KG1 (cell line): ENCODE measurements around the gene LARGE1.
"Not testable (repeated sequence)": the region's sequence is repeated elsewhere in the genome, so short reads cannot be mapped to it uniquely, and the experiment has no call there.

Experiments used
- DNase-seq: peaks from one replicate; lab custom pipeline; 2025; lab: John Stamatoyannopoulos, UW

The LARGE1 gene

DNA sequence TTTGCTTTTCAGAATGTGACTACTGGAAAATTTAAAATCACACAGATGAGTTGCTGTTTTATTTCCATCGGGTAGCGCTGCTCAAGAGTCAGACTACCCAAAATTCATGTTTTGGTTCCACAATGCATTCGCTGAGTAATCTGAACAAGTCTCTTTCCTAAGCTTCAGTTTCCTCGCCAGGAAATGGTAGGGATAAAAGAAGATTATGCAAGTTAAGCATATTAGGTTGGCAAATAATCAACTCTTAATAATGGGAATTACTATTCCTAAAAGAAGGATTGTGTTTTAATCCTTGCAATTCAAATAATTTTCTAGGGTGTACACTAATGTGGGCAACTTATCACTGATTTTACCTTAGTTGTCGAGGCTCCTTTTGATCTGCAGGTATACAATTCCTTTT is 326.5 kb downstream of the LARGE1 start:
- DNase-seq, result no peak

- no peak for DNase-seq
These were observed 328.3 kb downstream of the LARGE1 start for GRCh38 chr22:33591946-33592345.

GRCh38 chr22:33589297-33589696 is 331.0 kb downstream of the LARGE1 start:
- no peak for DNase-seq

DNA sequence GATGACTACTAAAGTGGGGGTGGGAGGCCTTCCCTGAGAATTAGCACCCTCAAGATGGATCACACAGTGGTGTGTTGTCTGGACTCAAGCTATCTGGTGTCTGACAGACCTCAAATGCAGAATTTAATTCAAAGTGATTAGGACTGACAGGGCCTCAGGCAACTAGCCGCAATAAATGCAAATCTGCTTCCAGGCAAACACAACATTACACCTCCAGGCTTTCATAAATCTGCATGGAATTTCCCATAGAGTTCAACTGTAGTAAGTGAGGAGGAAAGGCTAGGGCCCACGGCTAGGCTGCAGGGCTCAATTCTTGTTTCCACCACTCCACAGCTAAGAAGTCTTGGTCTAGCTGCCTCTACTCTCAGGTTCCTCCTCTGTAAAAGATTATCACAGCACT is 331.4 kb downstream of the LARGE1 start:
- DNase-seq, result no peak

DNA sequence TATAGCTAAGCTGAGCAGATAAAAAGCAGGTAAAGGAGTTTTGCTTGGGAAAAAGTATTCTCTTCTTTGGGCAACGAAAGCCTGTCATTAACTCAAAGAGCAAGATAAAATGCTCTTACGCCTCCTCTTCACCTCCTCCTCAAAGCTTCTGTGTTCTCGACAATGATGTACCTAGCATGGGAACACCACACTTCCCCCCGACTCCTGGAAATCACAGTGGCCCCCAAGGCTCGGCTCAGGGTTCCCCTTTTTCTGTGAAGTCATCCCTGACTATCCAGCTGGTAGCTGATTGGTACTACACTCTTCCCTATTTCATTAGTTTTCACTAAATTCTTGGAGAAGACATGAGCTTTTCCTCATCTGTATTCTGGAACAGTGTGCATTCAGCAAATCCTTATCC is 336.1 kb downstream of the LARGE1 start:
- DNase-seq, result no peak

DNA sequence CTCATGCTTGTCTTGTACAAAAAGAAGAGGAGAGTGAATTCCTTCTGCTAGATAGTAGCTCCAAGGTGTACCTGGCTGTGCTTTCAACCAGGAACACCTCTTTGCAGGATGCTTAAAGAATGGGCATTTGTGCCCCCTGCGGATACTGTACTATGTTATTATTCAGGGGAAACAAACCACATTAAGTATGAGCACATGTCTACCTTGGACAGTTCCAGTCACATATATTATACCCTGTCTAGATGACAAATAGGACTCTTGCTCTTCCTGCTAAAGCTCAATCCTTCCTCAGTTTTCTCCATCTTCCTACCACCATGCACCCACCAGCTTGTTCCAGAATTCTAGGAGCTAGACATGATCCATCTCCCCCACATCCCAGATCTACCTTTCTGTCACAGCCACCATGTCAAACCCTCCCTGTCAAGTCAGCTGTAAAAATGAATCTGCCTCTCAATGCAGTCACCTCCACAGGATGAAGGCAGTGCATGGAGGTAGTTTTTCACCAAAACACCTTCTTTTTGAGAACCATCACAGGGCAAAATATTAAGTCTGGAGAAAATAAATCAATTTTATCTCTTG is 337.4 kb downstream of the LARGE1 start:
- DNase-seq, result no peak

- DNase-seq, result no peak
These were observed 340.0 kb downstream of the LARGE1 start for GRCh38 chr22:33580310-33580709.

- peak; percentile 38 for DNase-seq
These were observed 340.7 kb downstream of the LARGE1 start for GRCh38 chr22:33579448-33580093.

DNA sequence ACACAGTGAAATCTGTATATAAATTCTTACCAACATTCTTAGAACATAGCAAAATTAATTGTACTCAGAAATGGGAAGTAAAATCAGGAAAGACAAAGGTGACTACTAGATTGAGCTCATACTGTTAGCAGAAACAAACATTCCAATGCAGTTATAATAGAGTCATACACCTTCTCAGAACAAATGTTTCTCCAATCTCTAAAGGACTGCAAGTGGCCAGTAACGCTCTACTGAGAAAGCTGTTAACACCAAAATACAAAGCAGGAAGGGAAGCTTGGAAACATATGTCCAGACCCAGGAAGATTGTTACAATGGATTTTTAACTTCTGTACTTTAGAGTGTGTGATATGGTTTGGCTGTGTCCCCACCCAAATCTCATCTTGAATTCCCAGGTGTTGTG is 341.5 kb downstream of the LARGE1 start:
- no peak for DNase-seq

GRCh38 chr22:33577862-33578411 is 342.3 kb downstream of the LARGE1 start:
- DNase-seq, result no peak

GRCh38 chr22:33576205-33576604 is 344.1 kb downstream of the LARGE1 start:
- DNase-seq, result no peak

GRCh38 chr22:33575771-33576170 is 344.5 kb downstream of the LARGE1 start:
- no peak for DNase-seq

DNA sequence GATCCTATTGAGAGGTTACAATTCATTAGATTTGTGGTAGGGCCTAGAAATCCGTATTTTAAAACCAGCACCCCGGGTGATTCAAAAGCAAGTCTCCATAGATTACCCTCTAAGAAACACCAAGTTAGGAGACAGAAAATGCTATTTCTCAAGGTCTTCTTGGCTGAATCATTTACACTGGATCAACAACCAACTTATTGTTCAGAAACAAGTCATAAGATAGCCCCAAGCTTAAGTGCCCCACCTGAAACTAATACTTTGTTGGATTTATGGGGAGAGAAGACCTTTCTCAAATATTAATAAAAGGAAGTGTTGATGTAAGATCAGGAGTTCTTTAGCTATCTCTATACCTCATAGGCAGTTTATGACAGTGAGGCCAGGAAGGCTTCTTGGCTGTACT is 345.2 kb downstream of the LARGE1 start:
- no peak for DNase-seq

DNA sequence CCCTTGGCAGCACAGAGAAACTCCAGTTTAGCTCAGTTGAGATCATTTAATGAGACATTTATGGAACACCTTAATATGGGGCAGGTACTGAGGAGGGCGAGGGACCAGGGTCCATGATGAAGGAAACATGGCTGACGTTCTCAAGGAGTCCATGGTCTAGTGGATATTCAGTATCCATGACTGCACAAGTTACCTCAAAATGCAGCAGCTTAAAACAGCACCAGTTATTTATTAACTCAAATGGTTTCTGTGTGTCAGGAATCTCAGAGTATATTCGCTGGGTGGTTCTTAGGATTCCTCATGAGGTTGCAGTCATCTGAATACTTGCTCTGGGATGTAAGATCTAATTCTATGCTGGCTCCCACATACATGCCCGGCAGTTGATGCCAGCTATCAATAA is 346.8 kb downstream of the LARGE1 start:
- no peak for DNase-seq

GRCh38 chr22:33572086-33572485 is 348.2 kb downstream of the LARGE1 start:
- DNase-seq, result no peak

DNA sequence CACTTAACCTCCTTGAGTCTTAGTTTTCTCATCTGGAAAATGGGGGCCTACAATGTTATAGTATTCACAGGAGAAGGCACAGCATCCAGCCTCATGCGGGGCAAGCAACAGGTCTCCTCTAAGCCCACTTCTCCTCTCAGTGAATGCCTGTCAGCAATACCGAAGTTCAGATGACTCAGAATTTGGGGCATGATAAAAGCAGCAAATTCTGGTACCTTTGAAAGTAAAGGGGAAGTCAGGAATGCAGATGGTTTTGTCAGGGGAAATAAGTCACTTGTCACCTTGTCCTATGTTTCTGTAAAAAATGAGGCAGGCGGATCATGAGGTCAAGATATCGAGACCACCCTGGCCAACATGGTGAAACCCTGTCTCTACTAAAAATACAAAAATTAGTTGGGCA is 350.2 kb downstream of the LARGE1 start:
- DNase-seq, result no peak

DNA sequence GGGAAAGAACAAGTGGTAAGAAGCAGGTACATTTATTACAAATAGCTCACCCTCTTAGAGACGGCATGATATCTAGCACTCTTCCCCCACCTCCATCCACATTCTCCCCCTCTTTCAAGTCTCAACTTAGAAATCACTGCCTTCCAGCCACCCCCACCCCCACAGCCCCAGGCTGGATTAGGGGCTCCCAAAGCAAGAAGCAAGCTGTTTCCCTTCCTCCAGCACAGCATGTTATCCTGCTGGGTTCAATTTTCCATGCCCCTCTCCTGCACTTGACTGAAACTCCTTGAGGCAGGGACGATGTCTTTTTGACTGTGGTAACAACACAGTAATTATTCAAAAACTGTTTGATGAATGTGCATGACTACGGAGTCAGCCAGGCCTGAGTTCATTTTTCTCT is 350.7 kb downstream of the LARGE1 start:
- no peak for DNase-seq

DNA sequence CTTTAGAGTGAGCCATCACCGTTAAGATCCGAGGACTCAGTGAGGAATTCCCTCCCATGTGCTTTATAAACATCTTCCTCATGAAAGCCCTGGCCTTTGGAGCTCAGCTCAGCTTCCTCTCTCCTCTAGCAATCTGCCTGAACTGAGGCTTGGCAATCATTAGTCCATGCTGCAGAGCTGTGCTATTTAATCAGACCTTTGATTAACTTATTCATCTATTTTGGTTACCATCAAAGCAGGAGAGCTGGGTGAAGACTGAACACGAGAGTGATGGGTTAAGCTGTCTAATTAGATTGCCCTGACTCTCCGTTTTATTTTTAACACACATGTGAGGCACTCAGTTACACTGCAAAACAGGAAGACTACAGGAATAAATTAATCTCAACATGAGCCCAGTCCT is 351.3 kb downstream of the LARGE1 start:
- DNase-seq, result no peak

GRCh38 chr22:33566495-33566894 is 353.8 kb downstream of the LARGE1 start:
- DNase-seq, result not testable (repeated sequence)

DNA sequence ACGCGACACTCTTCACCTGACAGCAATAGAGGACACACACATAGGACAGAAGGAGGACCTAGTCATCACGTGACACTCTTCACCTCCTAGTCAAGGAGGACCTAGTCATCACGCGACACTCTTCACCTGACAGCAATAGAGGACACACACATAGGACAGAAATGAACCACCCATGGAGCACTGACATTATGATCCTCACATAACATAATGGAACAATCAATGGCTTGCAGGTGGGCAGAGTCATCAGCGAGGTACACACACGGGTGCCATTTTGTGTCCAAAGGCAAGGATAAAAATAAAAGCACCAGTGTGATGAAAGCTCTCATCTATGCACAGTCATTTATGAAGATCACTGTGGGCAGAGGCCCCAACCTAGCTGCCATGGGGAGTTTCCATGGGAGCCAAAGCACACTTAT is 354.7 kb downstream of the LARGE1 start:
- no peak for DNase-seq

DNA sequence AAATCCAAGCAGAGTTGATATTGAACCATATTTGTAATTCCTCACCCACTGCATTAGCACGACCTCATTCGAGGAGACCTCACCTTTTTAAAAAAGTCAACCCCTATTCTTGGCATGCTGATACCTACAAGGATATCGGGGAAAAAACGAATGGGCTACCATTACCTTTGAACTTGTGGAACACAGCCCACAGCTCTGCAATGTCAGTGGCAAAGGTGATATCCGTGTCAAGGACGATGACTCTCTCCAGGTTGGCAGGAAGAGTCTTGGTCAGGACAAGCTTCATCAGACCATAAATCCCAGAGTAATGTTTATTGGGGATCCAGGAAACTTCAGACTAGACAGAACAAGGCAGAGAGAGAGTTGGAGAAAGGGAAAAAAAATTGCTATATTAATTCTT is 355.6 kb downstream of the LARGE1 start:
- no peak for DNase-seq

DNA sequence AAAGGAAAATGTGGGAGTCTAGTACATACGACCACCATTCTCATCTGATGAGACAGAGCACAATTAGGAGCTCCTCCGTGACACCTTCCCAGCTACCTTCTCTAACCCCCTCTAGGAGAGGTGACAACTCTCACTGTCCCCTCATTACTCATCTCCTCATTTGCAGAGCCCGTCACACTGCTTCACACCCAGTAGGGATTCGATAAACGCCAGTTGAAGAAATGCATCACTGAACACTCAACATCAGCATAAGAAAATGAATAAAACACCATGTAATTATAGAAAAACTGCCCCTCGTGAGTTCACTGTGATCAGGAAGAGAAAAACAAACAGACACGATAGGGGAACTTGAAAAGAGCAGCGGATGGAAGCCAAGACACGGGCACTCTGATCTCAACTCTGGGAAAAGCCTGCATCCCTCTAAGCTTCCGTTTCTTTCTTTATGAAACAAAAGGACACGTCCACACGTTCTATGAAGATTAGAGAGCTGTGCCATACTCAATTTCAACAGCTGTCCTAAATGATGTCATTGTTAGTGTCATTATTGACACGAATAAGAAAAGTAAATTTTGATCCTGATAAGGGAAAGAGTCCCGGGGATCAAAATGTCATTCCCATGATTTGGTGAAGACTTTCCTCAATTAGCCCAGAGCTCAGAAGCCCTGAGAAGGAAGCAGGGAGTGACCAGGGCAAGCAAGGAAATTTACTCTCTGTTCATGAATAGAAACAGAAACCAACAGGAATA is 356.9 kb downstream of the LARGE1 start:
- DNase-seq, result no peak

DNA sequence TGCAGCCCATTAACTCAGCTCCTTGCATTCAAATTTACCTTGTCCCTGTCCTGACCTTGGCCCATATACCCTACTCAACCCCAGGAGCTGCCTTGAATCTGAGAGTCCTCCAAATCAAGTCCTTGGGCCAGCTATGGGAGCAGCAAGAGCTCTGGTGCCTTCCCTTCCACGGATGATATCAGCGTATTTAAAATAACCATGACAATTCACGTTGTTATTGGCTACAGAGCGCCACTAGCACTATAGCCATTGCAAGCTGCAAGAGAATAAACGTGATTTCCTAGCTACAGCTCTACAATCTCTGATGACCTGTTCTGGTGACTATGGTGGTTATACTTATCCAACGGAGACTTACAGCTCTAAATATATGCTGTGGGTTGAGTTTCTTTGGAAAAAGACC is 357.8 kb downstream of the LARGE1 start:
- no peak for DNase-seq
